Fibroblast of lung (primary cell): ENCODE measurements around the gene WDR89. TPM values are rescaled to one million over a fixed set of nuclear protein-coding genes. Genes with fewer than 3 reads are reported as not detected.
"Not testable (repeated sequence)": the region's sequence is repeated elsewhere in the genome, so short reads cannot be mapped to it uniquely, and the experiment has no call there.

Experiments
- DNase-seq, 2 donors: peaks; one replicate each; pipeline versions ENCODE4 v3.0.0 to v3.0.0-alpha.2; 2010; ENCODE audit warnings: low read depth in 2 of 2
- H2AFZ ChIP-seq: 2 replicates; pipeline ENCODE4 v1.5.1; 2012; ENCODE audit warnings: low read length, control low read depth, inconsistent platforms
- H3K27ac ChIP-seq: 2 replicates; pipeline ENCODE4 v1.5.1; 2011; ENCODE audit warnings: low read length, control low read depth; ENCODE audit not compliant: insufficient read depth
- H3K27me3 ChIP-seq: 2 replicates; pipeline ENCODE4 v1.5.1; 2011; ENCODE audit warnings: mild to moderate bottlenecking, low read length; ENCODE audit not compliant: control insufficient read depth, insufficient read depth
- H3K36me3 ChIP-seq: 2 replicates; pipeline ENCODE4 v1.5.1; 2011; ENCODE audit warnings: low read length; ENCODE audit not compliant: control insufficient read depth, insufficient read depth
- H3K4me1 ChIP-seq: 2 replicates; pipeline ENCODE4 v1.5.1; 2011; ENCODE audit warnings: low read length; ENCODE audit not compliant: control insufficient read depth, insufficient read depth; ENCODE audit errors: extremely low read depth
- H3K4me2 ChIP-seq: 2 replicates; pipeline ENCODE4 v1.5.1; 2011; ENCODE audit warnings: low read length, control low read depth; ENCODE audit not compliant: insufficient read depth; ENCODE audit errors: extremely low read depth
- H3K4me3 ChIP-seq, 4 experiments: fragments of 200-600 bp in 1 of 4; sonication (generic) in 1 of 4; replicated peaks in 1 of 4; 2 replicates each; pipeline ENCODE4 v1.5.1; 2011 to 2016; ENCODE audit warnings: low read length in 4 of 4, low read depth in 3 of 4, mild to moderate bottlenecking in 3 of 4, control low read depth in 2 of 4, inconsistent platforms in 1 of 4, mixed read lengths in 1 of 4; ENCODE audit not compliant: insufficient read depth in 1 of 4; ENCODE audit errors: control extremely low read depth in 1 of 4
- H3K79me2 ChIP-seq: 2 replicates; pipeline ENCODE4 v1.5.1; 2012; ENCODE audit warnings: mild to moderate bottlenecking, low read length, inconsistent platforms; ENCODE audit not compliant: control insufficient read depth, insufficient read depth
- H3K9ac ChIP-seq: 2 replicates; pipeline ENCODE4 v1.5.1; 2011; ENCODE audit warnings: mild to moderate bottlenecking, low read length, control low read depth; ENCODE audit not compliant: insufficient read depth
- H3K9me3 ChIP-seq: 2 replicates; pipeline ENCODE4 v1.5.1; 2012; ENCODE audit warnings: low read depth, low read length; ENCODE audit not compliant: control insufficient read depth, insufficient read depth
- H4K20me1 ChIP-seq: 2 replicates; pipeline ENCODE4 v1.5.1; 2011; ENCODE audit warnings: low read length; ENCODE audit not compliant: control insufficient read depth, insufficient read depth; ENCODE audit errors: extremely low read depth
- CTCF ChIP-seq, 2 donors: IDR thresholded peaks in 1 of 2; conservative IDR thresholded peaks in 1 of 2; 1 replicate in 1 of 2; 2 replicates in 1 of 2; pipeline ENCODE4 v1.5.1; 2011 to 2012; ENCODE audit warnings: low read length in 2 of 2, control low read depth in 1 of 2, inconsistent platforms in 1 of 2, low read depth in 1 of 2, mild to moderate bottlenecking in 1 of 2
- EZH2 ChIP-seq: IDR thresholded peaks from 2 replicates; pipeline ENCODE4 v1.5.1; 2012; ENCODE audit warnings: low read length, control low read depth, mild to moderate bottlenecking; ENCODE audit errors: missing control alignments
- polyA plus RNA-seq, 2 donors: library from polyadenylated mRNA; depleted of rRNA in 1 of 2; stranded (reverse) in 1 of 2; unstranded in 1 of 2; fragments of >200 nt; gene quantifications; 2 replicates each; pipeline ENCODE4 v1.2.1, GENCODE V29; 2011 to 2012; ENCODE audit warnings: missing spikeins in 1 of 2
- total RNA-seq: library from RNA; depleted of rRNA; stranded (reverse); fragments of >200 nt; gene quantifications from 2 replicates; pipeline ENCODE4 v1.2.1, GENCODE V29; 2014

WDR89 gene
- total and polyA plus RNA-seq, 2 donors (not counting 1 experiment from before 2014, with no cell fraction given), result 7.7 to 11.1 TPM

- Histone ChIP-seq H3K9ac (no peak overlapping the region), H3K4me3 (no peak overlapping the region), H4K20me1 (no peaks in the 10 kb centered on the region), H3K79me2 (no peaks in the 10 kb centered on the region), H3K4me1 (no peaks in the 10 kb centered on the region), H3K9me3 (no peaks in the 10 kb centered on the region), H2AFZ (no peak overlapping the region), H3K4me2 (no peak overlapping the region), H3K27ac (no peak overlapping the region), H3K36me3 (no peaks in the 10 kb centered on the region), H3K27me3 (no peaks in the 10 kb centered on the region)
- TF ChIP-seq EZH2, result no peak
- no peak for TF ChIP-seq CTCF (conservative IDR thresholded peaks at IDR 0.05 in 1 of 2, IDR thresholded peaks at IDR 0.05 in 1 of 2; ENCODE audit: low read depth in 1 of 2, low read length in 2 of 2)
- no peak for DNase-seq
These were observed 21.1 kb upstream of the WDR89 start for GRCh38 chr14:63662776-63663175.

GRCh38 chr14:63661881-63662280, 20.2 kb upstream of the WDR89 start:
- H3K27ac ChIP-seq, H3K4me2 ChIP-seq, H4K20me1 ChIP-seq, DNase-seq, H2AFZ ChIP-seq, H3K4me1 ChIP-seq, H3K27me3 ChIP-seq, H3K9me3 ChIP-seq, H3K4me3 ChIP-seq, H3K79me2 ChIP-seq, H3K36me3 ChIP-seq, H3K9ac ChIP-seq: not testable (repeated sequence)

GRCh38 chr14:63659726-63660125, 18.1 kb upstream of the WDR89 start:
- peak in 1 of 2 donors; percentile 56 for DNase-seq
- H4K20me1 ChIP-seq, result no peaks in the 10 kb centered on the region
- H3K4me3 ChIP-seq, result no peak overlapping the region

More at GRCh38 chr14:63659726-63660125, 18.1 kb upstream of the WDR89 start:
- H3K36me3 ChIP-seq, result no peaks in the 10 kb centered on the region
- no peak overlapping the region for H2AFZ ChIP-seq
- H3K27ac ChIP-seq, result no peak overlapping the region
- H3K9me3 ChIP-seq, result no peaks in the 10 kb centered on the region
- H3K79me2 ChIP-seq, result no peaks in the 10 kb centered on the region
- TF ChIP-seq CTCF (conservative IDR thresholded peaks at IDR 0.05 in 1 of 2, IDR thresholded peaks at IDR 0.05 in 1 of 2; ENCODE audit: low read depth in 1 of 2, low read length in 2 of 2) (no peak), EZH2 (no peak)
- H3K27me3 ChIP-seq, result no peaks in the 10 kb centered on the region
- H3K9ac ChIP-seq, result no peak overlapping the region
- H3K4me2 ChIP-seq, result no peak overlapping the region
- H3K4me1 ChIP-seq, result no peaks in the 10 kb centered on the region
